Fibroblast of pulmonary artery (primary cell): ENCODE results near the gene SLC4A8.

ENCODE experiments used
- DNase-seq: peaks from one replicate; pipeline ENCODE4 v3.0.0-alpha.2; 2010; ENCODE audit warnings: low read depth
- H3K4me3 ChIP-seq: replicated peaks from 2 replicates; pipeline ENCODE4 v1.5.1; 2011; ENCODE audit warnings: low read depth, mild to moderate bottlenecking, control low read depth, low read length, moderate library complexity
- CTCF ChIP-seq: IDR thresholded peaks from 2 replicates; pipeline ENCODE4 v1.5.1; 2011; ENCODE audit warnings: mild to moderate bottlenecking, control low read depth, low read length, inconsistent platforms; ENCODE audit errors: missing control alignments

The SLC4A8 gene

GRCh38 chr12:51521554-51522276, 97.1 kb downstream of the SLC4A8 start:
- DNase-seq, result peak; percentile 14
- no peak overlapping the region for H3K4me3 ChIP-seq
- TF ChIP-seq CTCF, result peak; percentile 24

GRCh38 chr12:51522696-51523095, 98.1 kb downstream of the SLC4A8 start:
- TF ChIP-seq CTCF, result no peak
- H3K4me3 ChIP-seq, result no peak overlapping the region
- no peak for DNase-seq

GRCh38 chr12:51524386-51524901, 99.8 kb downstream of the SLC4A8 start:
- DNase-seq, result no peak
- H3K4me3 ChIP-seq, result no peak overlapping the region
- TF ChIP-seq CTCF, result no peak

GRCh38 chr12:51525518-51525917, 100.9 kb downstream of the SLC4A8 start:
- DNase-seq, result no peak
- no peak overlapping the region for H3K4me3 ChIP-seq
- TF ChIP-seq CTCF, result no peak

- TF ChIP-seq CTCF, result no peak
- DNase-seq, result no peak
Observed at GRCh38 chr12:51527966-51528365, 103.3 kb downstream of the SLC4A8 start.

GRCh38 chr12:51528852-51529650, 104.4 kb downstream of the SLC4A8 start:
- TF ChIP-seq CTCF, result no peak
- DNase-seq, result no peak
- H3K4me3 ChIP-seq, result no peak overlapping the region

More at GRCh38 chr12:51527966-51528365, 103.3 kb downstream of the SLC4A8 start:
- H3K4me3 ChIP-seq, result no peak overlapping the region

GRCh38 chr12:51529651-51529970, 105.0 kb downstream of the SLC4A8 start:
- no peak for DNase-seq
- H3K4me3 ChIP-seq, result no peak overlapping the region
- TF ChIP-seq CTCF, result no peak
